Measurements from ENCODE around the gene IZUMO2. TPM values are rescaled to one million over a fixed set of nuclear protein-coding genes. Genes with fewer than 3 reads are reported as not detected.

The IZUMO2 gene
- total and polyA plus RNA-seq, 2 donors (not counting 1 experiment from before 2014, with no cell fraction given) = not detected

DNA sequence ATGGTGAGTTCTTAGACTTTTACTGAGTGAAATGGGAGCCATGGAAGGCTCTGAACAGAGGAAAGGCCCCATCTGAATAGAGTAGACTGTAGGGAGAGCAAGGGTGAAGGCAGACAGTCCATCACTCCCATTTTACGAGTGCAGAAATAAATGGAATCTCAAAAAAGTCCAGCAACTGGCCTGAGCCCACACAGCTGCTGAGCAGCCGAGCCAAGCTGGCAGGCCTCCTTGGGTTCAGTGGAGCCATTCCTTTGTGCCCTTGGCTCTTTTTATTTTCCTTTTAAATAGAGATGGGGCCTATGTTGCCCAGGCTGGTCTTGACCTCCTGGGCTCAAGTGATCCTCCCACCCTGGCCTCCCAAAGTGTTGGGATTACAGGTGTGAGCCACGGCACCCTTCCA lies 39.3 kb upstream of the IZUMO2 start:
- Mint-ChIP-seq H3K9me3 (ENCODE audit: insufficient read depth) (no peaks in the 10 kb centered on the region), H3K4me1 (peaks cover 2% of the 10 kb centered on the region), H3K4me3 (no peak overlapping the region), H3K27me3 (peaks cover 49% of the 10 kb centered on the region), H3K27ac (no peak overlapping the region)
- no peaks in the 10 kb centered on the region for H3K36me3 ChIP-seq (replicated peaks in 1 of 2; ENCODE audit: control extremely low read depth in 1 of 2, control insufficient read depth in 1 of 2, extremely low read depth in 1 of 2, insufficient read depth in 2 of 2, low read length in 1 of 2)
- ATAC-seq (ENCODE audit: low read depth) (no peak), DNase-seq (no peak)
- H3K4me3 ChIP-seq (ENCODE audit: control extremely low read depth in 1 of 5, extremely low read depth in 1 of 5, insufficient read depth in 1 of 5, low read depth in 2 of 5, low read length in 4 of 5) = no peak overlapping the region
- H3K4me1 ChIP-seq (ENCODE audit: control insufficient read depth in 2 of 2, insufficient read depth in 2 of 2, low read length in 2 of 2) = peaks cover 2 to 20% of the 10 kb centered on the region in 2 donors
- H3K27ac ChIP-seq (ENCODE audit: low read length in 2 of 2) = no peak overlapping the region
- intact Hi-C loops (cut with micrococcal nuclease) = no loop called here
- TF ChIP-seq, protein P1, sequence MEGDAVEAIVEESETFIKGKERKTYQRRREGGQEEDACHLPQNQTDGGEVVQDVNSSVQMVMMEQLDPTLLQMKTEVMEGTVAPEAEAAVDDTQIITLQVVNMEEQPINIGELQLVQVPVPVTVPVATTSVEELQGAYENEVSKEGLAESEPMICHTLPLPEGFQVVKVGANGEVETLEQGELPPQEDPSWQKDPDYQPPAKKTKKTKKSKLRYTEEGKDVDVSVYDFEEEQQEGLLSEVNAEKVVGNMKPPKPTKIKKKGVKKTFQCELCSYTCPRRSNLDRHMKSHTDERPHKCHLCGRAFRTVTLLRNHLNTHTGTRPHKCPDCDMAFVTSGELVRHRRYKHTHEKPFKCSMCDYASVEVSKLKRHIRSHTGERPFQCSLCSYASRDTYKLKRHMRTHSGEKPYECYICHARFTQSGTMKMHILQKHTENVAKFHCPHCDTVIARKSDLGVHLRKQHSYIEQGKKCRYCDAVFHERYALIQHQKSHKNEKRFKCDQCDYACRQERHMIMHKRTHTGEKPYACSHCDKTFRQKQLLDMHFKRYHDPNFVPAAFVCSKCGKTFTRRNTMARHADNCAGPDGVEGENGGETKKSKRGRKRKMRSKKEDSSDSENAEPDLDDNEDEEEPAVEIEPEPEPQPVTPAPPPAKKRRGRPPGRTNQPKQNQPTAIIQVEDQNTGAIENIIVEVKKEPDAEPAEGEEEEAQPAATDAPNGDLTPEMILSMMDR (IDR thresholded peaks at IDR 0.05) = no peak
- TF ChIP-seq EZH2 (IDR thresholded peaks at IDR 0.05; ENCODE audit: borderline replicate concordance, insufficient read depth, low read depth, low read length, poor library complexity, severe bottlenecking) = no peak
- no peaks in the 10 kb centered on the region for H3K79me2 ChIP-seq (ENCODE audit: control insufficient read depth, insufficient read depth, low read length)
- 94% methylated on average over 3 of the region's 3 CpGs for WGBS (ENCODE audit: insufficient coverage)
- H3K4me2 ChIP-seq (replicated peaks; ENCODE audit: low read depth, low read length, poor library complexity, severe bottlenecking) = no peak overlapping the region
- no peak overlapping the region for H2AFZ ChIP-seq (ENCODE audit: insufficient read depth, low read depth, low read length, poor library complexity, severe bottlenecking)
- H3K27me3 ChIP-seq (replicated peaks in 1 of 4; ENCODE audit: control extremely low read depth in 1 of 4, control insufficient read depth in 3 of 4, insufficient read depth in 4 of 4, low read length in 3 of 4) = peaks cover 0 to 66% (median 24%) of the 10 kb centered on the region in 4 experiments
- POLR2A ChIA-PET = no interaction called here
- CTCF ChIA-PET = no interaction called here
- no peaks in the 10 kb centered on the region for H4K20me1 ChIP-seq (ENCODE audit: control insufficient read depth, insufficient read depth, low read length, poor library complexity, severe bottlenecking)
- no peak overlapping the region for H3K9ac ChIP-seq (ENCODE audit: low read length)
- peaks cover 0 to 30% (median 0%) of the 10 kb centered on the region in 3 donors for H3K9me3 ChIP-seq (ENCODE audit: control extremely low read depth in 1 of 3, control insufficient read depth in 2 of 3, insufficient read depth in 1 of 3, low read length in 2 of 3)

DNA sequence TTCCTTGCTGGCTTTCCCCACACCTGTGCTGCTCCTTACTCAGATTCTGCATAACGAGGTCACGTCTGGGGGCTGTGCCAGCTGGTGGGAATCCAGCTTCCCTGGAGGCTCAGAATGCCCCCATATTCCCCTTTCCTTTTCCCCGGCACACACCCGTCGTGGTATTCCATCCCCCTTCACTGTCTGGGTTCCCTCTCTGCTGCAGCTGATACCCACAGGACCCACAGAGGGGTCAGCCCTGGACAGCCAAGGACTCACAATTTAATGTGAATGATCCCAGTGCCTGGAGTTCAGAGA lies 36.1 kb upstream of the IZUMO2 start:
- peaks cover 0 to 6% of the 10 kb centered on the region in 2 donors for H3K4me1 ChIP-seq (ENCODE audit: control insufficient read depth in 2 of 2, insufficient read depth in 2 of 2, low read length in 2 of 2)

More for the DNA sequence above, 36.1 kb upstream of the IZUMO2 start:
- Histone ChIP-seq H3K79me2 (ENCODE audit: control insufficient read depth, insufficient read depth, low read length) (no peaks in the 10 kb centered on the region), H3K36me3 (replicated peaks in 1 of 2; ENCODE audit: control extremely low read depth in 1 of 2, control insufficient read depth in 1 of 2, extremely low read depth in 1 of 2, insufficient read depth in 2 of 2, low read length in 1 of 2) (no peaks in the 10 kb centered on the region), H3K27me3 (replicated peaks in 1 of 4; ENCODE audit: control extremely low read depth in 1 of 4, control insufficient read depth in 3 of 4, insufficient read depth in 4 of 4, low read length in 3 of 4) (peaks cover 0 to 48% (median 16%) of the 10 kb centered on the region in 4 experiments), H4K20me1 (ENCODE audit: control insufficient read depth, insufficient read depth, low read length, poor library complexity, severe bottlenecking) (no peaks in the 10 kb centered on the region), H3K4me2 (replicated peaks; ENCODE audit: low read depth, low read length, poor library complexity, severe bottlenecking) (no peak overlapping the region), H3K9me3 (ENCODE audit: control extremely low read depth in 1 of 3, control insufficient read depth in 2 of 3, insufficient read depth in 1 of 3, low read length in 2 of 3) (peaks cover 0 to 28% (median 0%) of the 10 kb centered on the region in 3 donors), H3K27ac (ENCODE audit: low read length in 2 of 2) (no peak overlapping the region), H3K9ac (ENCODE audit: low read length) (no peak overlapping the region), H3K4me3 (ENCODE audit: control extremely low read depth in 1 of 5, extremely low read depth in 1 of 5, insufficient read depth in 1 of 5, low read depth in 2 of 5, low read length in 4 of 5) (no peak overlapping the region), H2AFZ (ENCODE audit: insufficient read depth, low read depth, low read length, poor library complexity, severe bottlenecking) (no peak overlapping the region)
- POLR2A ChIA-PET = no interaction called here
- peaks cover 54% of the 10 kb centered on the region for H3K27me3 Mint-ChIP-seq
- ATAC-seq (ENCODE audit: low read depth) (no peak), DNase-seq (no peak)
- no peak overlapping the region for H3K4me3 Mint-ChIP-seq
- H3K4me1 Mint-ChIP-seq = no peaks in the 10 kb centered on the region
- no peak overlapping the region for H3K27ac Mint-ChIP-seq
- H3K9me3 Mint-ChIP-seq (ENCODE audit: insufficient read depth) = no peaks in the 10 kb centered on the region
- TF ChIP-seq EZH2 (IDR thresholded peaks at IDR 0.05; ENCODE audit: borderline replicate concordance, insufficient read depth, low read depth, low read length, poor library complexity, severe bottlenecking) = no peak
- TF ChIP-seq, protein P1 (IDR thresholded peaks at IDR 0.05) = no peak
- intact Hi-C loops (cut with micrococcal nuclease) = no loop called here
- 4% methylated on average over 5 of the region's 5 CpGs for WGBS (ENCODE audit: insufficient coverage)
- CTCF ChIA-PET = no interaction called here
